Natural killer cell (primary cell): ENCODE measurements around the gene PTPRM. TPM values are rescaled to one million over a fixed set of nuclear protein-coding genes. Genes with fewer than 3 reads are reported as not detected.

Experiments
- ATAC-seq, 3 donors: fragments of 150-1000 bp in 2 of 3; fragments of 200-7000 bp in 1 of 3; cut with Tn5 transposase; 1 replicate in 1 of 3; 2 replicates in 2 of 3; pipeline ENCODE4 v1.10.0; 2021; ENCODE audit warnings: mild to moderate bottlenecking in 2 of 3, moderate library complexity in 2 of 3
- DNase-seq, 2 donors: peaks; one replicate each; pipeline versions ENCODE4 v3.0.0 to v3.0.0-alpha.2; 2013 to 2021; ENCODE audit warnings: mixed read lengths in 1 of 2
- H3K27ac ChIP-seq: one replicate; pipeline ENCODE4 v1.5.1; 2013; ENCODE audit warnings: mild to moderate bottlenecking, low read length
- H3K27me3 ChIP-seq: one replicate; pipeline ENCODE4 v1.6.1; 2013; ENCODE audit warnings: low read length; ENCODE audit not compliant: control insufficient read depth, insufficient read depth
- H3K36me3 ChIP-seq: one replicate; pipeline ENCODE4 v1.6.1; 2013; ENCODE audit warnings: low read length; ENCODE audit not compliant: control insufficient read depth, insufficient read depth
- H3K4me1 ChIP-seq: one replicate; pipeline ENCODE4 v1.6.1; 2013; ENCODE audit warnings: low read length; ENCODE audit not compliant: control insufficient read depth, insufficient read depth
- H3K4me3 ChIP-seq: one replicate; pipeline ENCODE4 v1.5.1; 2013; ENCODE audit warnings: low read length
- H3K9me3 ChIP-seq: one replicate; pipeline ENCODE4 v1.6.1; 2013; ENCODE audit warnings: low read length; ENCODE audit not compliant: control insufficient read depth, insufficient read depth
- H3K27ac Mint-ChIP-seq, 2 donors: one replicate each; pipeline ENCODE4 v1.8.0; 2022; ENCODE audit warnings: mild to moderate bottlenecking in 2 of 2, mixed read lengths in 2 of 2, moderate library complexity in 1 of 2
- H3K27me3 Mint-ChIP-seq, 2 donors: one replicate each; pipeline ENCODE4 v1.8.0; 2022; ENCODE audit warnings: low read depth in 2 of 2, mixed read lengths in 2 of 2
- H3K36me3 Mint-ChIP-seq: one replicate; pipeline ENCODE4 v1.8.0; 2022; ENCODE audit warnings: mixed read lengths
- H3K4me1 Mint-ChIP-seq, 2 donors: one replicate each; pipeline ENCODE4 v1.8.0; 2022; ENCODE audit warnings: mixed read lengths in 2 of 2
- H3K4me3 Mint-ChIP-seq: one replicate; pipeline ENCODE4 v1.8.0; 2022; ENCODE audit warnings: mild to moderate bottlenecking, moderate library complexity, mixed read lengths
- H3K9me3 Mint-ChIP-seq, 2 donors: one replicate each; pipeline ENCODE4 v1.8.0; 2022; ENCODE audit warnings: mixed read lengths in 2 of 2
- WGBS: methylation state at CpG from one replicate; pipeline ENCODE4 v1.1.7; 2013; ENCODE audit warnings: missing lambda C conversion rate; ENCODE audit not compliant: insufficient coverage; 5-methylcytosine and 5-hydroxymethylcytosine counted together
- intact Hi-C: fragments of 100-400 bp; cut with micrococcal nuclease; formaldehyde crosslinking; loops from one replicate; pipeline ENCODE4 v1.14.2; 2022
- total RNA-seq, 4 donors: library from RNA; stranded (reverse); fragments of 120-200 nt in 1 of 4; gene quantifications; one replicate each; pipeline versions ENCODE4 v1.2.3 to v1.2.4, GENCODE V29; 2013 to 2022
- TF ChIP-seq, protein P1 (sequence below): fragments of 200-600 bp; IDR thresholded peaks from one replicate; pipeline ENCODE4 v1.8.0; 2022; ENCODE audit warnings: antibody characterized with exemption

PTPRM gene
- total RNA-seq, 3 donors from 2014 or later (not counting 1 experiment from before 2014, with no cell fraction given), result 5.0 to 13.2 (median 12.1) TPM

- Histone ChIP-seq H3K27me3 (no peaks in the 10 kb centered on the region), H3K4me3 (no peak overlapping the region), H3K36me3 (no peaks in the 10 kb centered on the region), H3K4me1 (peaks cover 2% of the 10 kb centered on the region), H3K27ac (no peak overlapping the region), H3K9me3 (peaks cover 14% of the 10 kb centered on the region)
- ATAC-seq (no peak), DNase-seq (no peak)
- no peak overlapping the region for H3K27ac Mint-ChIP-seq
- peaks cover 7 to 16% of the 10 kb centered on the region in 2 donors for H3K9me3 Mint-ChIP-seq
- H3K4me1 Mint-ChIP-seq, result no peaks in the 10 kb centered on the region
- TF ChIP-seq, protein P1, sequence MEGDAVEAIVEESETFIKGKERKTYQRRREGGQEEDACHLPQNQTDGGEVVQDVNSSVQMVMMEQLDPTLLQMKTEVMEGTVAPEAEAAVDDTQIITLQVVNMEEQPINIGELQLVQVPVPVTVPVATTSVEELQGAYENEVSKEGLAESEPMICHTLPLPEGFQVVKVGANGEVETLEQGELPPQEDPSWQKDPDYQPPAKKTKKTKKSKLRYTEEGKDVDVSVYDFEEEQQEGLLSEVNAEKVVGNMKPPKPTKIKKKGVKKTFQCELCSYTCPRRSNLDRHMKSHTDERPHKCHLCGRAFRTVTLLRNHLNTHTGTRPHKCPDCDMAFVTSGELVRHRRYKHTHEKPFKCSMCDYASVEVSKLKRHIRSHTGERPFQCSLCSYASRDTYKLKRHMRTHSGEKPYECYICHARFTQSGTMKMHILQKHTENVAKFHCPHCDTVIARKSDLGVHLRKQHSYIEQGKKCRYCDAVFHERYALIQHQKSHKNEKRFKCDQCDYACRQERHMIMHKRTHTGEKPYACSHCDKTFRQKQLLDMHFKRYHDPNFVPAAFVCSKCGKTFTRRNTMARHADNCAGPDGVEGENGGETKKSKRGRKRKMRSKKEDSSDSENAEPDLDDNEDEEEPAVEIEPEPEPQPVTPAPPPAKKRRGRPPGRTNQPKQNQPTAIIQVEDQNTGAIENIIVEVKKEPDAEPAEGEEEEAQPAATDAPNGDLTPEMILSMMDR, result no peak
- intact Hi-C loops, result no loop called here
- WGBS, result 93% methylated on average over 6 of the region's 8 CpGs
- H3K4me3 Mint-ChIP-seq, result no peak overlapping the region
- H3K27me3 Mint-ChIP-seq, result no peaks in the 10 kb centered on the region
- H3K36me3 Mint-ChIP-seq, result peaks cover 18% of the 10 kb centered on the region
Observed at GRCh38 chr18:7817575-7818230, 250.6 kb downstream of the PTPRM start.

DNA sequence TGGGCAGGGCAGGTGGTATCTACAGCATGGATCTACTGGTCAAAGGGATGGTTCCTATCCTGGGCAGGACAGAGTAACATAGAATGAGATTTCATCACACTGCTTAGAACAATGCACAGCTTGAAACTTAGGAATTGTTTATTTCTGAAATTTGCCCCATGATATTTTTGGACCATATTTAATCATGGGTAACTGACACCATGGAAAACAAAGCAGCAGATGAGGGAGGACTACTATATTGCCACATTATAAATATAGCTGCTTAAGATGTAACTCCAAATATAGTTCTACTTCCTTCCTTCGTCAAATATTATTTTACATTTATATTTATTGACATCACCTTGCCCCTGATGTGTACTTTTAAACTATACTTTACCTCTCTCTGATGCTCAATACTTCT, 254.7 kb downstream of the PTPRM start:
- intact Hi-C loops, result no loop called here
- Mint-ChIP-seq H3K9me3 (no peaks in the 10 kb centered on the region), H3K36me3 (no peaks in the 10 kb centered on the region), H3K4me3 (no peak overlapping the region), H3K27ac (no peak overlapping the region), H3K4me1 (peaks cover 0 to 6% of the 10 kb centered on the region in 2 donors), H3K27me3 (no peaks in the 10 kb centered on the region)
- Histone ChIP-seq H3K36me3 (no peaks in the 10 kb centered on the region), H3K4me1 (peaks cover 6% of the 10 kb centered on the region), H3K4me3 (no peak overlapping the region), H3K27ac (no peak overlapping the region), H3K27me3 (no peaks in the 10 kb centered on the region), H3K9me3 (no peaks in the 10 kb centered on the region)
- ATAC-seq (no peak), DNase-seq (no peak)
- TF ChIP-seq, protein P1, result no peak
- WGBS, result 40% methylated on average over 1 of the region's 1 CpG

DNA sequence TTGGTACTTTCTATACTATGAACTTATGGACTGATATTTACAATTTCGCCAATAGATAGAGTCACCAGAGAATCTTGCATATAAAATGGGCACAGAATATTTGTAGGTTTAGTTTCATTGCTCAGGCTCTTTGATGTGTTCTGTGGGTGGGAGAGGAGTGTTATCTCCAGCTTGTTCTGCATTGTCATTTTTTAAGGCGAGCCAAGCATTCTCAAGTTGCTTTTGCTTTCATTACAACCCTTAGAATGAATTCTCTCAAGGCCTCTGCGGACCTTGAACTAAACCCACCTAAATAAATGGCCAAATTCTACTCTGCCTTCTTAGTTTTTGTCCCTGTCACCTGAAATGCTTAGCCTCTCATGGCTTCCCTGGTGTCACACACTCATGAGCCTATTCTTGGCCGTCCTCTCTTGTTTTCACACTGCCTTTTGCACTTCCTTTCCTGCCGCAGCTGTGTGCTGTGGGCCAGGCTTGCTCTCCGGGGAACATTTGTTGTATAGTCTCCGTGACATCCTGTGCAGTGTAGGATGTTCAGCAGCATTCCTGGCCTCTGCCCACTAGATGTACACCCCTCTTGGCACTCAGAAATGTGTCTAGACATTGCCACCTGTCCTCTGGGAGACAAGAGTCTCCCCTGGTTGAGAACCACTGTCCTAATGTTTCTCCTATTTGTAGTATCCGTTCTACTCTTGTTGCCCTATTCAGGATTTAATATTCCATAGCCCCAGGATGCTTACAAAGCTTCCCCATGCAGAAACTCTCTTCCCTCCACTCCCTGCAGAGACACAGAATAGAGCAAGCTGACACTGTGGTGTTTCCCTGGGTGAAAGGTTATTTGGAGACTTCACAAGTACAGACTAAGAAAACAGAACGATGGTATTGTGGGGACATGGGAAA, 255.6 kb downstream of the PTPRM start:
- Mint-ChIP-seq H3K9me3 (no peaks in the 10 kb centered on the region), H3K4me3 (no peak overlapping the region), H3K36me3 (no peaks in the 10 kb centered on the region), H3K4me1 (peaks cover 0 to 6% of the 10 kb centered on the region in 2 donors), H3K27me3 (no peaks in the 10 kb centered on the region), H3K27ac (no peak overlapping the region)
- 25% methylated on average over 9 of the region's 9 CpGs for WGBS
- Histone ChIP-seq H3K4me3 (no peak overlapping the region), H3K36me3 (no peaks in the 10 kb centered on the region), H3K9me3 (no peaks in the 10 kb centered on the region), H3K4me1 (peaks cover 6% of the 10 kb centered on the region), H3K27ac (no peak overlapping the region), H3K27me3 (no peaks in the 10 kb centered on the region)
- TF ChIP-seq, protein P1, result no peak
- ATAC-seq, result peak in 1 of 3 donors; percentile 70
- intact Hi-C loops, result no loop called here
- DNase-seq, result peak in 1 of 2 donors; percentile 23
